Testis (tissue), 3 donors: Measurements from ENCODE around the gene CSNK1G2. TPM values are rescaled to one million over a fixed set of nuclear protein-coding genes. Genes with fewer than 3 reads are reported as not detected.
"Not testable (repeated sequence)": the region's sequence is repeated elsewhere in the genome, so short reads cannot be mapped to it uniquely, and the experiment has no call there.

Experiments used
- DNase-seq: peaks from one replicate; pipeline ENCODE4 v3.0.0-alpha.2; 2019
- H3K27ac ChIP-seq, 2 donors: fragments of 200-600 bp; sonication (generic); one replicate each; pipeline ENCODE4 v1.5.1; 2019
- H3K27me3 ChIP-seq: fragments of 200-600 bp; sonication (generic); one replicate; pipeline ENCODE4 v1.5.1; 2019
- H3K36me3 ChIP-seq: fragments of 200-600 bp; sonication (generic); one replicate; pipeline ENCODE4 v1.5.1; 2017; ENCODE audit warnings: low read depth; ENCODE audit errors: missing control alignments
- H3K4me1 ChIP-seq: fragments of 200-600 bp; sonication (generic); one replicate; pipeline ENCODE4 v1.5.1; 2019
- H3K4me3 ChIP-seq, 2 donors: fragments of 200-600 bp; sonication (generic); one replicate each; pipeline ENCODE4 v1.5.1; 2017 to 2019
- H3K9me3 ChIP-seq: fragments of 200-600 bp; sonication (generic); one replicate; pipeline ENCODE4 v1.5.1; 2017
- CTCF ChIP-seq, 3 experiments: fragments of 450-650 bp in 2 of 3; fragments of 200-600 bp in 1 of 3; sonication (generic) in 1 of 3; IDR thresholded peaks; one replicate each; pipeline ENCODE4 v1.5.1; 2016 to 2019; ENCODE audit warnings: antibody characterized with exemption in 3 of 3, mild to moderate bottlenecking in 2 of 3, moderate library complexity in 1 of 3
- POLR2A ChIP-seq: fragments of 450-650 bp; IDR thresholded peaks from one replicate; pipeline ENCODE4 v1.6.1; 2017; ENCODE audit warnings: antibody characterized with exemption, mild to moderate bottlenecking, moderate library complexity
- WGBS, 2 donors: methylation state at CpG; one replicate each; pipeline ENCODE4 v1.1.5; 2018; 5-methylcytosine and 5-hydroxymethylcytosine counted together
- intact Hi-C: fragments of 100-400 bp; cut with DNase I; formaldehyde crosslinking; loops from one replicate; pipeline ENCODE4 v1.15.1; 2023; ENCODE audit warnings: low total_unique reads
- polyA plus RNA-seq: library from polyadenylated mRNA; stranded (reverse); fragments of 350-450 nt; fragmentation: Illumina TruSeq; extraction: RNeasy Lipid Tissue Mini Kit (QIAGEN cat#74804); gene quantifications from one replicate; pipeline ENCODE4 v1.2.3, GENCODE V29; 2014; ENCODE audit warnings: low read depth, low replicate concordance; ENCODE audit not compliant: insufficient read depth
- total RNA-seq, 2 donors: library from RNA; depleted of rRNA; stranded (reverse); fragments of >200 nt; gene quantifications; one replicate each; pipeline ENCODE4 v1.2.3, GENCODE V29; 2016

Gene CSNK1G2
- total and polyA plus RNA-seq, 3 donors from 2014 or later: 159 to 287 (median 178) TPM

- Histone ChIP-seq H3K4me1 (no peaks in the 10 kb centered on the region), H3K9me3 (no peaks in the 10 kb centered on the region), H3K27ac (no peak overlapping the region), H3K36me3 (no peaks in the 10 kb centered on the region), H3K4me3 (no peak overlapping the region), H3K27me3 (no peaks in the 10 kb centered on the region)
- no peak for TF ChIP-seq POLR2A
- no peak for TF ChIP-seq CTCF (IDR thresholded peaks at IDR 0.05)
- DNase-seq: peak; percentile 43
- intact Hi-C loops: no loop called here
- WGBS, 2 donors: 76 to 80% methylated on average over 28 to 44 of the region's 44 CpGs
Observed at GRCh38 chr19:1985588-1986356, 44.8 kb downstream of the CSNK1G2 start.

GRCh38 chr19:1986357-1987162, 45.6 kb downstream of the CSNK1G2 start:
- Histone ChIP-seq H3K27ac (no peak overlapping the region), H3K9me3 (no peaks in the 10 kb centered on the region), H3K36me3 (no peaks in the 10 kb centered on the region), H3K4me1 (no peaks in the 10 kb centered on the region), H3K27me3 (no peaks in the 10 kb centered on the region), H3K4me3 (no peak overlapping the region)
- 88 to 89% methylated on average over 40 to 42 of the region's 42 CpGs for WGBS, 2 donors
- no peak for TF ChIP-seq POLR2A
- TF ChIP-seq CTCF (IDR thresholded peaks at IDR 0.05): no peak
- DNase-seq: no peak
- intact Hi-C loops: no loop called here

GRCh38 chr19:1987197-1988187, 46.5 kb downstream of the CSNK1G2 start:
- intact Hi-C loops: no loop called here
- Histone ChIP-seq H3K9me3 (no peaks in the 10 kb centered on the region), H3K4me1 (no peaks in the 10 kb centered on the region), H3K4me3 (no peak overlapping the region), H3K36me3 (no peaks in the 10 kb centered on the region), H3K27me3 (no peaks in the 10 kb centered on the region), H3K27ac (no peak overlapping the region)
- 62 to 86% methylated on average over 19 to 40 of the region's 42 CpGs for WGBS, 2 donors
- TF ChIP-seq POLR2A: no peak
- TF ChIP-seq CTCF (IDR thresholded peaks at IDR 0.05): no peak
- no peak for DNase-seq

GRCh38 chr19:1988464-1988863, 47.5 kb downstream of the CSNK1G2 start:
- H3K36me3 ChIP-seq, H3K27ac ChIP-seq, H3K4me1 ChIP-seq, H3K9me3 ChIP-seq, DNase-seq, H3K4me3 ChIP-seq, H3K27me3 ChIP-seq, intact Hi-C loops: not testable (repeated sequence)
- 83 to 86% methylated on average over 10 of the region's 10 CpGs for WGBS, 2 donors
